ENCODE measurements around the gene LGALS12.
"Not testable (repeated sequence)": the region's sequence is repeated elsewhere in the genome, so short reads cannot be mapped to it uniquely, and the experiment has no call there.

The LGALS12 gene

DNA sequence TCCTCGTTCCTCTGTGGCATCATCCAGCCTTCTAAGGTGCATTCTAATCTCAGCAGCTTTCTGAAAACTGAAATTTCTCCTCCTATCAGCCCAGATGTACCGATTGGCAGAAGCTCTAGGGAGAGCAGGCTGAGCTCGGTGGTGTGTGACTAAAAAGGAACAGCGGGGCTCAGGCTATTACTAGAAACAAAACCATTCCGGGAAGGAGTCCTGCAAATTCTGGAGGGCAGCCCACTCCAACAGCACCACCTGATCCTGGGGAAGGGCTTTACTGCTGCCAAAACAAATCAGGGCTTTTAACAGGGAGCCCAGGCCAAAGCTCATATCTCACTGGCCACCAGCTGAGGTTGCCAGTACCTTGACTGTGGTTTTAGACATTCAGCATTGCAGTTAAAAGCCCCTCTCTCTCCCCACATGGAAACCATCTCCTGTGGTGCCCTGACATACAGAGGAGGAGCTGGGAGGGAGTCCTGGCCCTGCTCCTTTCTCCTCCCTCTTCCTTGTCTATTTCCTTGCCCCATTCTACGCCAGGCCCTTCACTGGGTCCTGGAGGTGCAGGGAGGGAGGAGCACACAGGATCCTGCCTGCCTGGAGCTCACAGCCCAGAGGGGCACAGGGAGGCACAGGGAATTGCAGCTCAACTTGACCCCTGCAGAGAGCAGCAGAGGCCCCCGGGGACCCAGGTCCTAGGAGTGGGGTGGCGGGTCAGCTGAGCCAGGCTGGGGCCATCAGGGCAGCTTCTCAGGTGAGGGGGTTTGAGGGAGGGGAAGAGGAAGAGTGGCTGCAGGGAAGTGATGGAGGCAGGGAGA is 31.6 kb downstream of the LGALS12 start:
- Histone ChIP-seq H3K9me3 (ENCODE audit: insufficient read depth, low read length) (no peaks in the 10 kb centered on the region), H3K27me3 (ENCODE audit: low read length) (no peaks in the 10 kb centered on the region), H2AFZ (ENCODE audit: low read depth, low read length, severe bottlenecking) (no peak overlapping the region), H3K79me2 (ENCODE audit: insufficient read depth, low read length) (no peaks in the 10 kb centered on the region), H3K27ac (ENCODE audit: low read depth, low read length) (no peak overlapping the region), H3K4me2 (ENCODE audit: low read depth, low read length, poor library complexity, severe bottlenecking) (no peak overlapping the region), H3F3A (ENCODE audit: insufficient read depth) (no peaks in the 10 kb centered on the region), H3K9me2 (replicated peaks; ENCODE audit: insufficient read depth, low read length) (no peaks in the 10 kb centered on the region), H3K36me3 (ENCODE audit: low read length) (no peaks in the 10 kb centered on the region), H3K4me3 (ENCODE audit: insufficient read depth, low read length, poor library complexity, severe bottlenecking) (no peak overlapping the region), H3K9ac (ENCODE audit: low read length) (no peak overlapping the region), H4K20me1 (ENCODE audit: low read depth, low read length) (no peaks in the 10 kb centered on the region)
- TF ChIP-seq, protein P1, sequence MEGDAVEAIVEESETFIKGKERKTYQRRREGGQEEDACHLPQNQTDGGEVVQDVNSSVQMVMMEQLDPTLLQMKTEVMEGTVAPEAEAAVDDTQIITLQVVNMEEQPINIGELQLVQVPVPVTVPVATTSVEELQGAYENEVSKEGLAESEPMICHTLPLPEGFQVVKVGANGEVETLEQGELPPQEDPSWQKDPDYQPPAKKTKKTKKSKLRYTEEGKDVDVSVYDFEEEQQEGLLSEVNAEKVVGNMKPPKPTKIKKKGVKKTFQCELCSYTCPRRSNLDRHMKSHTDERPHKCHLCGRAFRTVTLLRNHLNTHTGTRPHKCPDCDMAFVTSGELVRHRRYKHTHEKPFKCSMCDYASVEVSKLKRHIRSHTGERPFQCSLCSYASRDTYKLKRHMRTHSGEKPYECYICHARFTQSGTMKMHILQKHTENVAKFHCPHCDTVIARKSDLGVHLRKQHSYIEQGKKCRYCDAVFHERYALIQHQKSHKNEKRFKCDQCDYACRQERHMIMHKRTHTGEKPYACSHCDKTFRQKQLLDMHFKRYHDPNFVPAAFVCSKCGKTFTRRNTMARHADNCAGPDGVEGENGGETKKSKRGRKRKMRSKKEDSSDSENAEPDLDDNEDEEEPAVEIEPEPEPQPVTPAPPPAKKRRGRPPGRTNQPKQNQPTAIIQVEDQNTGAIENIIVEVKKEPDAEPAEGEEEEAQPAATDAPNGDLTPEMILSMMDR (IDR thresholded peaks at IDR 0.05; ENCODE audit: insufficient read depth, low read length, poor library complexity, severe bottlenecking) = no peak
- TF ChIP-seq EZH2phosphoT487 (conservative IDR thresholded peaks at IDR 0.05; ENCODE audit: low read length) = no peak

DNA sequence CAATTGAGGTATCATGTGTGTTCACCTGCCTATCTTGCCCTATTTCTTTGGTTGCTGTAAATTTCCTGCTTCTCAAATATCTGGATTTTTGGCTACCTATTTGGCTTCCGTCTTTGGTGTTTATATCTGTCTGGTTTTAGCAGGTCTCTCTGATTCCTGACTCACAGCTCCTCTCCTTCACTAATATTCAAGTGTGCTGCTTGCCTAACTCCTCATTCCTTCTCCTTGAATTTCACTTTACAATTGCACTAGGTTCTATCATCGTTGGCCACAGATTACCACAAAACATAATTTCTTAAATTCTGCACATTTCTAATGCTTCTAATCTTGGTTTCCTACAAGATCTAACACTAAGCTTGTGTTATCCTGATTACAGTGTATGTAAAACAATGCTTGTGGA is 36.6 kb downstream of the LGALS12 start:
- H3K9me3 ChIP-seq (ENCODE audit: insufficient read depth, low read length); H3K27ac ChIP-seq (ENCODE audit: low read depth, low read length); H3K79me2 ChIP-seq (ENCODE audit: insufficient read depth, low read length); H3F3A ChIP-seq (ENCODE audit: insufficient read depth); H3K4me2 ChIP-seq (ENCODE audit: low read depth, low read length, poor library complexity, severe bottlenecking); H3K4me3 ChIP-seq (ENCODE audit: insufficient read depth, low read length, poor library complexity, severe bottlenecking); H3K36me3 ChIP-seq (ENCODE audit: low read length); H4K20me1 ChIP-seq (ENCODE audit: low read depth, low read length); H3K9me2 ChIP-seq (replicated peaks; ENCODE audit: insufficient read depth, low read length); H2AFZ ChIP-seq (ENCODE audit: low read depth, low read length, severe bottlenecking); H3K9ac ChIP-seq (ENCODE audit: low read length); H3K27me3 ChIP-seq (ENCODE audit: low read length): not testable (repeated sequence)

DNA sequence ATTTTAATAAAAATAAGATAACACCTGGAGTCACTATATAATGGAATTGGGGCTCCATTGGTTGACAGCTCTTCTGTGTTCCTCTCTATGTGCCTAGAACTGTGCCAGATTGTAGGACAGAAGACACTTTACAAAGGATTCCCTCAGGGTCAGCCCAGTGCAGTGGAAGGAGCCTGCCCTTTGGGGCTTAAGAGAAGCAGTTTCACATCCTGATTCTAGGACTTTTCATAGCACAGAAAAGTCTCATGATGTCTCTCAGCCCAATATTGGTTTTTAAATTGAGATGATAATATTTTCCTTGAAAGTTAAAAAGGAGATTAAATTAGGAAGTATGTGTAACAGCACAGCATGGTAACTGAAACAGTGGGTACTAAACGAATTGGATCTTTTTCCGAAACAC is 37.8 kb downstream of the LGALS12 start:
- H3K36me3 ChIP-seq (ENCODE audit: low read length) = no peaks in the 10 kb centered on the region

DNA sequence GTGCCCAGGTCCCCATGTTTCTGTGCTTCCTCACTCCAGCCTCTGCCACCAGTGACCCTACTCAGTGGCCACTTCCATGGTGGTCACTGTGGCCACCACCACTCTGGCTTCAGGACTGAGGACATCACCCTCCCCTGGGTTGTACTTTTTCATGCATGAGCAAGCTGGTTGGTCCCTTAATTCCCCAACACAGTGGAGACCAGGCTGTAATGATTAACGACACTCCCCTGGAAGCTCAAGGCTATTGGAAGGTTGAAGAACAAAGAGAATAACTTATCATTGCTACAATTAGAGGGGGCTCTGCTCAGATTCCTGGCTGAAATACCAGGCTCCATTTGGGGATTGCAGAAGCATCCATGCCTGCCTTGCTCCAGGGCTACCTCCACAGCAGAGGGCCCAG is 41.2 kb downstream of the LGALS12 start:
- Histone ChIP-seq H3K9me2 (replicated peaks; ENCODE audit: insufficient read depth, low read length) (no peaks in the 10 kb centered on the region), H3K9ac (ENCODE audit: low read length) (no peak overlapping the region), H2AFZ (ENCODE audit: low read depth, low read length, severe bottlenecking) (no peak overlapping the region), H3F3A (ENCODE audit: insufficient read depth) (no peaks in the 10 kb centered on the region), H3K4me3 (ENCODE audit: insufficient read depth, low read length, poor library complexity, severe bottlenecking) (no peak overlapping the region), H4K20me1 (ENCODE audit: low read depth, low read length) (no peaks in the 10 kb centered on the region), H3K9me3 (ENCODE audit: insufficient read depth, low read length) (no peaks in the 10 kb centered on the region), H3K27ac (ENCODE audit: low read depth, low read length) (no peak overlapping the region), H3K27me3 (ENCODE audit: low read length) (no peaks in the 10 kb centered on the region), H3K36me3 (ENCODE audit: low read length) (no peaks in the 10 kb centered on the region), H3K4me2 (ENCODE audit: low read depth, low read length, poor library complexity, severe bottlenecking) (no peak overlapping the region), H3K79me2 (ENCODE audit: insufficient read depth, low read length) (no peaks in the 10 kb centered on the region)
- no peak for TF ChIP-seq EZH2phosphoT487 (conservative IDR thresholded peaks at IDR 0.05; ENCODE audit: low read length)
- TF ChIP-seq, protein P1 (IDR thresholded peaks at IDR 0.05; ENCODE audit: insufficient read depth, low read length, poor library complexity, severe bottlenecking) = no peak

More for the DNA sequence above, 37.8 kb downstream of the LGALS12 start:
- no peak for TF ChIP-seq EZH2phosphoT487 (conservative IDR thresholded peaks at IDR 0.05; ENCODE audit: low read length)
- TF ChIP-seq, protein P1 (IDR thresholded peaks at IDR 0.05; ENCODE audit: insufficient read depth, low read length, poor library complexity, severe bottlenecking) = no peak
- H3K9ac ChIP-seq (ENCODE audit: low read length) = no peak overlapping the region
- no peak overlapping the region for H3K4me2 ChIP-seq (ENCODE audit: low read depth, low read length, poor library complexity, severe bottlenecking)
- no peak overlapping the region for H3K4me3 ChIP-seq (ENCODE audit: insufficient read depth, low read length, poor library complexity, severe bottlenecking)
- no peaks in the 10 kb centered on the region for H3K9me2 ChIP-seq (replicated peaks; ENCODE audit: insufficient read depth, low read length)
- no peak overlapping the region for H3K27ac ChIP-seq (ENCODE audit: low read depth, low read length)
- H3K9me3 ChIP-seq (ENCODE audit: insufficient read depth, low read length) = no peaks in the 10 kb centered on the region
- H3K79me2 ChIP-seq (ENCODE audit: insufficient read depth, low read length) = no peaks in the 10 kb centered on the region
- no peak overlapping the region for H2AFZ ChIP-seq (ENCODE audit: low read depth, low read length, severe bottlenecking)
- H3F3A ChIP-seq (ENCODE audit: insufficient read depth) = no peaks in the 10 kb centered on the region
- H4K20me1 ChIP-seq (ENCODE audit: low read depth, low read length) = no peaks in the 10 kb centered on the region
- H3K27me3 ChIP-seq (ENCODE audit: low read length) = no peaks in the 10 kb centered on the region

All from SU-DHL-6 (cell line).